ENCODE measurements around the gene DNAJC19.
A peak's percentile ranks its signal among the peaks of the same experiment; 100 is the strongest.
"Not testable (repeated sequence)": the region's sequence is repeated elsewhere in the genome, so short reads cannot be mapped to it uniquely, and the experiment has no call there.

DNAJC19 gene

GRCh38 chr3:180989291-180990163 lies at the start of gene DNAJC19:
TSS of gene DNAJC19 (minus strand) at chr3:180989736. CDS start at chr3:180989602, 134 bp downstream.
- DNase-seq, result peak; percentile 90 to 97

- no peak for DNase-seq
Observed at GRCh38 chr3:181030948-181031347, 41.4 kb upstream of the DNAJC19 start.

GRCh38 chr3:181025204-181025603 lies 35.7 kb upstream of the DNAJC19 start:
- DNase-seq, result no peak

GRCh38 chr3:181017690-181018089 lies 28.2 kb upstream of the DNAJC19 start:
- no peak for DNase-seq

- no peak for DNase-seq
Observed at GRCh38 chr3:181009225-181009624, 19.7 kb upstream of the DNAJC19 start.

- no peak for DNase-seq
Observed at GRCh38 chr3:181008796-181009195, 19.3 kb upstream of the DNAJC19 start.

GRCh38 chr3:181007262-181007661 lies 17.7 kb upstream of the DNAJC19 start:
- DNase-seq, result no peak

GRCh38 chr3:181006541-181006940 lies 17.0 kb upstream of the DNAJC19 start:
- DNase-seq, result no peak

GRCh38 chr3:181003469-181003868 lies 13.9 kb upstream of the DNAJC19 start:
- not testable (repeated sequence) for DNase-seq

- not testable (repeated sequence) for DNase-seq
Observed at GRCh38 chr3:181002331-181002730, 12.8 kb upstream of the DNAJC19 start.

- no peak for DNase-seq
Observed at GRCh38 chr3:180996415-180996932, 6.9 kb upstream of the DNAJC19 start.

- DNase-seq, result no peak
Observed at GRCh38 chr3:180990505-180990904, 969 bp upstream of the DNAJC19 start.

GRCh38 chr3:180987344-180987743 lies 2.2 kb downstream of the DNAJC19 start:
- no peak for DNase-seq

- DNase-seq, result not testable (repeated sequence)
Observed at GRCh38 chr3:180986366-180986765, 3.2 kb downstream of the DNAJC19 start.

GRCh38 chr3:180983136-180983535 lies 6.4 kb downstream of the DNAJC19 start:
- no peak for DNase-seq

GRCh38 chr3:180981912-180982311 lies 7.6 kb downstream of the DNAJC19 start:
- no peak for DNase-seq

GRCh38 chr3:180980611-180981010 lies 8.9 kb downstream of the DNAJC19 start:
- no peak for DNase-seq

GRCh38 chr3:180979961-180980360 lies 9.6 kb downstream of the DNAJC19 start:
- DNase-seq, result no peak

- DNase-seq, result no peak
Observed at GRCh38 chr3:180977498-180977897, 12.0 kb downstream of the DNAJC19 start.

- no peak for DNase-seq
Observed at GRCh38 chr3:180974286-180974685, 15.2 kb downstream of the DNAJC19 start.

- DNase-seq, result no peak
Observed at GRCh38 chr3:180973543-180973942, 16.0 kb downstream of the DNAJC19 start.

- no peak for DNase-seq
Observed at GRCh38 chr3:180970931-180971330, 18.6 kb downstream of the DNAJC19 start.

GRCh38 chr3:180962530-180962929 lies 27.0 kb downstream of the DNAJC19 start:
- no peak for DNase-seq

- DNase-seq, result no peak
Observed at GRCh38 chr3:180961552-180961951, 28.0 kb downstream of the DNAJC19 start.

- DNase-seq, result no peak
Observed at GRCh38 chr3:180961087-180961486, 28.4 kb downstream of the DNAJC19 start.

Data from NCI-H446 (cell line).